ENCODE results near the gene SYNJ2. TPM values are rescaled to one million over a fixed set of nuclear protein-coding genes. Genes with fewer than 3 reads are reported as not detected.
A peak's percentile ranks its signal among the peaks of the same experiment; 100 is the strongest.

Gene SYNJ2
- total RNA-seq, 1 donor from 2014 or later, result 8.3 TPM

GRCh38 chr6:158006821-158007570, 25.3 kb downstream of the SYNJ2 start:
- H3K9me3 ChIP-seq, result no peaks in the 10 kb centered on the region
- no peak overlapping the region for H3K27ac ChIP-seq
- no peak overlapping the region for H3K4me3 ChIP-seq
- intact Hi-C loops (cut with DNase I), result no loop called here
- no peaks in the 10 kb centered on the region for H3K27me3 ChIP-seq
- no peak for DNase-seq (ENCODE audit: extremely low spot score in 2 of 2)
- H3K36me3 ChIP-seq, result no peaks in the 10 kb centered on the region
- TF ChIP-seq POLR2AphosphoS5 (IDR thresholded peaks at IDR 0.05; ENCODE audit: insufficient read depth in 1 of 2, low read depth in 1 of 2) (no peak), CTCF (IDR thresholded peaks at IDR 0.05) (no peak), POLR2A (IDR thresholded peaks at IDR 0.05) (no peak)
- peaks cover 45% of the 10 kb centered on the region for H3K4me1 ChIP-seq

DNA sequence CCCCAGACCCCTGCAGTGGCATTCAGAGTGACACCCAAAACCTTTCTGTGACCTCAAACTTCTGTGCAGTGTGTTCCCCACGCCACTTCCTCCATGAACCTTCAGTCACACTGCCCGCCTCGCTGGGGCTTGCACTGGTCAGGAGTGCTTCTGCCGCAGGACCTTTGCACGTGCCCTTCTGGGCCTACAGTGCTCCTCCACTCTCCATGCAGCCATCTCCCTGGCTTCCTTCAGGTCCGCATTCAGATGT, 27.1 kb downstream of the SYNJ2 start:
- Histone ChIP-seq H3K4me1 (peaks cover 27% of the 10 kb centered on the region), H3K36me3 (no peaks in the 10 kb centered on the region), H3K27ac (peak overlapping the region; percentile 39), H3K4me3 (no peak overlapping the region), H3K27me3 (no peaks in the 10 kb centered on the region), H3K9me3 (no peaks in the 10 kb centered on the region)
- intact Hi-C loops (cut with DNase I), result no loop called here
- TF ChIP-seq POLR2AphosphoS5 (IDR thresholded peaks at IDR 0.05; ENCODE audit: insufficient read depth in 1 of 2, low read depth in 1 of 2) (no peak), POLR2A (IDR thresholded peaks at IDR 0.05) (no peak), CTCF (IDR thresholded peaks at IDR 0.05) (no peak)
- no peak for DNase-seq (ENCODE audit: extremely low spot score in 2 of 2)

DNA sequence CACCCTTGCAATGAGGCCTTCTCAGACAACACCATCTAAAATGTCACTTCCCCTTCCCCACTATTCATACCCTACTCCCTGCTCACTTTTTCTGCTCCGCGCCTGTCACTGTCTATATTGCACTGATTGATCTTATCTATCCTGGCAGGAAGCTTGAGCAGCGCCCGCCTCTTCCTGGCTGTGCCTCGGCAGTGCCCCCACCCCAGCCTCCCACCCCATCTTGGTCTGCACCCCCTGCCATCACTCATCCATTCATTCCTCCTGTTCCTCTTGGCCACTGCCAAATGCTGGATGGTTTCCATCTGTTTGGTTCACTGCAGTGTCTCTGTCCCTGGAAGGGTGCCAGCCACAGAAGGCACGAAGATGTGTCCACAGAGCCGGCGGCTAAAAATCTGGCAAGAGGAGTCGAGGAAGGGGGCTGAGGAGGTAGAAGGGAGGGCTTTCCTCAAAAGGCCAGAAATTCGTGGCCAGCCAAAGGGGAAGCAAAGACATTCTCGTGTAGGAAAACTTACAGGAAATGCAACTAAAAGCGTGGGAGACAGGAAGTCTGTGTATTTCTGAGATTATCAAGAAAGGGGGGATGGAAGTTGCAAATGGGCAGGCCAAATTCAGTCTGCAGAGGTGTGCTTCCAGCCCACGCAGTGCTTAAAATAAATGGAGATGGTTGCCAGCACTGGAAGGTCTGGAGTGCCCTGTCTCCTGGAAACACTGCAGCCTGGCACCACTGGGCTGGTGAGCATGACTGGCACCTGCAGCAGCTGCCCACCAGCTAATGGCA, 27.6 kb downstream of the SYNJ2 start:
- Histone ChIP-seq H3K27ac (peak overlapping the region; percentile 39), H3K36me3 (no peaks in the 10 kb centered on the region), H3K9me3 (no peaks in the 10 kb centered on the region), H3K27me3 (no peaks in the 10 kb centered on the region), H3K4me3 (no peak overlapping the region), H3K4me1 (peaks cover 22% of the 10 kb centered on the region)
- DNase-seq (ENCODE audit: extremely low spot score in 2 of 2), result no peak
- TF ChIP-seq POLR2A (IDR thresholded peaks at IDR 0.05), result no peak
- TF ChIP-seq CTCF (IDR thresholded peaks at IDR 0.05), result no peak
- TF ChIP-seq POLR2AphosphoS5 (IDR thresholded peaks at IDR 0.05; ENCODE audit: insufficient read depth in 1 of 2, low read depth in 1 of 2), result no peak
- intact Hi-C loops (cut with DNase I), result no loop called here

DNA sequence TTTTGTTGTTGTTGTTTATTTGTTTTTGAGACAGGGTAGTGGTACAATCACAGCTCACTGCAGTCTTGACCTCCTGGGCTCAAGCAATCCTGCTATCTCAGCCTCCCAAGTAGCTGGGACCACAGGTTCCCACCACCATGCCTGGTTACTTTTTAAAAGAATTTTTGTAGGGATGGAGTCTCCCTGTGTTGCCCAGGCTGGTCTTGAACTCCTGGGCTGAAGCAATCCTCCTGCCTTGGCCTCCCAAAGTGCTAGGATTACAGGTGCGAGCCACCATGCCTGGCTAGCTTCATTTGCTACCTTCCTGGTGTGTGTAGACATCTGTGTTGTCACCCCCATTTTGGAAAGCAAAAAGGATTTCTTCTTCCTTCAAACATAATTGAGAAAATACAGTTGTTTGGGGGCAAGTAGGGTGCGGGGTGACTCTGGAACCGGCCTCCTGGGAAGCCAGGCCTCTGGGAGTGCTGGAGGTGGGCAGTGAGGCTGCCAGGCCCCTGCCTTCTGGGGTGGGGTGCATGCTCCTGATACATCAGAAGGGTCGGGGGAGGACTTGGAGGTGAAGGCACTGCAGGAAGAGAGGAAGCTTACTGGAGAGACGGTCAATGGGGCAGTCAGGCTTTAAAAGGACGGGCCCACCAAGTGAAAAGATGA, 28.4 kb downstream of the SYNJ2 start:
- Histone ChIP-seq H3K9me3 (no peaks in the 10 kb centered on the region), H3K4me3 (no peak overlapping the region), H3K4me1 (peaks cover 19% of the 10 kb centered on the region), H3K27me3 (no peaks in the 10 kb centered on the region), H3K27ac (no peak overlapping the region), H3K36me3 (no peaks in the 10 kb centered on the region)
- TF ChIP-seq CTCF (IDR thresholded peaks at IDR 0.05), result no peak
- no peak for TF ChIP-seq POLR2AphosphoS5 (IDR thresholded peaks at IDR 0.05; ENCODE audit: insufficient read depth in 1 of 2, low read depth in 1 of 2)
- no peak for TF ChIP-seq POLR2A (IDR thresholded peaks at IDR 0.05)
- intact Hi-C loops (cut with DNase I), result no loop called here
- DNase-seq (ENCODE audit: extremely low spot score in 2 of 2), result no peak
